Dedifferentiated amniotic fluid mesenchymal stem cell (primary cell): ENCODE measurements around the gene SLC30A2.

Experiments
- DNase-seq: peaks from one replicate; pipeline ENCODE4 v3.0.0-alpha.2; 2016; ENCODE audit errors: extremely low spot score

SLC30A2 gene

DNA sequence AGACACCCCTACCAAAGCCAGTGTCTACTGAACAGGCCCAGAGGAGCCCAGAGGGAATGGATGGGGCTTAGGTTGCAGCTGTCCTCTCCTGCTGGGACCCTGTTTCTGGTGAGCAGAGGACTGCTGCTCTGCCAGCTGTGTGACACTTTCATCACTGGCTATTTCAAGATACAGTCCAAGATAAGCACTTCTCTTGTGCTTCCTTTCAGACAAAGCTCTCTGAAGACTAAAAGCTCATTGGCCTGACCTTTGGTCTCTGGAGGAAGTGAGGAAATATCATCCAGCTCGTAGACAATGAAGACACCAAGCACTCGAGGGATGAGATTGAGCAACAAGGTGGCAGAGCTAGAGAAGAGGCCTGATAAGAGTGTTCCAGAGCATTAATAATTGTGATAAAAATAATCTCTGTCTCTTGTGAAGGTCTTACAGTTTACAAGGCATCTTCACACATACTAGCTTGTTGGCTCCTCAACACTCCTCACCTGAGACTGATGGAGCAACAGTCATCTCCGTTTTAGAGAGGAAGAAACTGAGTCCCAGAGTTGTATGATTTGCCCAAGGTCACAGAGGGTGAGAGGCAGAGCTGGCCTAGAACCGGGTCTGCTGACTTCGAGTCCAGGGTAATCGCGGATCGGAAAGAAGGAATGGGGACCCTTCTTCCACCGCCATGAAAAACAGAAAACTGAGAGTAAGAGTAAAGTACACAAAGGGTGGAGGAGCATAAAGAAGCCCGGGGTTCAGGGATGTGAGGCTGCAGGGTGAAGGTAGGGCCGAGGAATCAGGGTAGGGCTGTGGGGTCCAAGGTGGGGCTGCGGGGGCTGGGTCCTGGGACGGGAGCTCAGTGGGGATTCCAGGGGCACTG lies 48.7 kb downstream of the SLC30A2 start:
- DNase-seq, result no peak

DNA sequence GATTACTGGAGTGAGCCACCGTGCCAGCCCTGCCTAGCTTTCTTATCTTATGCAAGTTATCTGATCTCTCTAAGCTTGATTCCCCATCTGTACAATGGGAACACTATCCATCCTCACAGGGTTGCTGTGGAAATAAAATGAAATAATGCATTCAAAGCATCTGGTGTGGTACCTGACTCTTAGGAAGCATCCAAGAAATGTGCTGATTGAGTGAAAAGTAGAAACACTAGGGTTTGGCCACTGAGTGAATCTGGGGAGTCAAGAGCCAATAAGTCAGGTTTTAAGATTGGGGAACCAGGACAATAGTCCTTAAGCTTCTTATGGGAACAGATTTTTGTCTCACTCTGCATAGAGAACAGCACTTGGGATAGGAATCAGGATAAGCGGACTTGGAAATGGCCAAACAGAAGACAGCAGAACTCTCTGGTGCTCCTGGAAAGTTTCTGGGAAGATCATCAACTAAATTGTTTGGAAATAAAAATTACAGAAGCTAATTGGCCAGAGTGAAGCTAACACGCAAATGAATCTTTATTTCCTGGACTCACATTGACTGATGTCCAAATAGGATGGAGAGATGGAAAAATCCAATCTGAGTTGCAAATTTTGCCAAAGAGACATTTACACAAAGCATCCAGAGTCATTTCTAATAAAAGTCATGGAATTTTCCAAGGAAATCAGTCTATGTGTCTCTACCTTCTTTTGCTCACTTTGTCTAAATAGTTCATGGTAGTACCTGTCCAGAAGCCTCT lies 51.3 kb downstream of the SLC30A2 start:
- no peak for DNase-seq

- DNase-seq, result no peak
These were observed 52.5 kb downstream of the SLC30A2 start for GRCh38 chr1:25993197-25993951.

DNA sequence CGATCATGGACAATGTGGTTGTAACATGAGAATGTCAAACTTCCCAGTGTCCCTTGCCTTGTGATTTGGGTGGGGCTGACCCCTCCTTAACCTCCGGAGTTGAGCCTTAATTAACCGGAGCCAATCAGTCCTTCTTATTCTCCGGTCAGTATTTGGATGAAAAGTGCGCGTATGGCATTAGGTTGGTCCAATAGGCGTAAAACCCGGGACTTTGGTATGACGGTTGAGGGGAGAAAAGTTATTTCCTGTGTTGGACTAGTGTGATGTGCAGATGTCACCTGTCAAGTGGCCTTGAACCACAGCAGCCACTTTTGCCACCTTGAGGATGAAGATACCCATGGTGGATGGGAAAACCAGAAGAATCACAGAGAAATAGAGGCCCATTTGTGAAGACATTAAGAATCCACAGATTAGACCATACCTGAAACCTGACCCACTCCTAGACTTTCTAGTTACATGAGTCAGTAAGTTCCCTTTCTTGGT lies 53.2 kb downstream of the SLC30A2 start:
- no peak for DNase-seq

- no peak for DNase-seq
These were observed 53.8 kb downstream of the SLC30A2 start for GRCh38 chr1:25991937-25992688.

DNA sequence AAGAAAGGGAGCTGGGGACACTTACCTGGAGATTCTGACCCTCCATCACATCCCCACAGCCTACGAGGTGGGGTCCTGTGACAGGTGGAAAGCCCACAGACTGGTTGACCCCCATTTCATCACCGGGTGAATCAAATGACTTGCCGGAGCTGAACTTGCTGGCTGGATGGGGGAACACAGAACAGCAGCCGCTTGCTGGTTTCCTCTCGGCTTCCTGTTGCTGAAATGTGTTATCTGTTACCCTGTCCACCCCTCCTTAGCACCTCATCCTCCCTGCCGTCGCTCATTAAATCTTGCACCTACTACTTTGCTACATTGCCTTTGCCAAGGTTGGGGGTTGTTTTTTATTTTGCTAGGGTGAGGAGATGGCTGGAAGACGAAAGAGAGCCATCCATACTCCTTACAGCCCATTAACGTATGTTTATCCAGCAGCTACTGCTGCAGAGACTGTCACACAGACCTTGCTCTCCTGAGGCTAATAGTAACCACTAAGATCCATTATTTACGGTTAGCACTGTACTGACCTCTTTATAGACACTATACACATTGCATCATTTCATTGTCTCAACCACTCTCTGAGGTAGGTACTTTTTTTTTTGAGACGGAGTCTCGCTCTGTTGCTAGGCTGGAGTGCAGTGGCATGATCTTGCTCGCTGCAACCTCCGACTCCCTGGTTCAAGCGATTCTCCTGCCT lies 55.1 kb downstream of the SLC30A2 start:
- no peak for DNase-seq

DNA sequence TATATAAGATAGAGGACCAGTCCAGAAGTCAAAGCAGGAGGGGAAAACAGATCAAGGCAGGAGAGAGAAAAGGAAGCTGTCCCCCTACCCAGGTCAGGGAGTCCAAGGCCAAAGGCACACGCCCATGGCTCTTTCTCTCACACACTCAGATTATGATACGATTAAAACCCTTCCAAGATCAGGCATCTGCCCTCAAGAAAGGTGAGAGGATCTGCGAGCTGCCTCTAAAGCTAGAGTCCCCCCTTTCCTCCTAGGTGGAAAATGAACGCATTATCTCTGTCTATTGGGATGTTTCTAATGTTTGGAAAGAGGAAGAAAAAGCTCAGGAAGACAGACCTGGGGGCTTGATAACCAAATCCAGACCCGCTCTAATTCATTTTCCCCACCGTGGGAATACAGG lies 55.7 kb downstream of the SLC30A2 start:
- DNase-seq, result no peak

DNA sequence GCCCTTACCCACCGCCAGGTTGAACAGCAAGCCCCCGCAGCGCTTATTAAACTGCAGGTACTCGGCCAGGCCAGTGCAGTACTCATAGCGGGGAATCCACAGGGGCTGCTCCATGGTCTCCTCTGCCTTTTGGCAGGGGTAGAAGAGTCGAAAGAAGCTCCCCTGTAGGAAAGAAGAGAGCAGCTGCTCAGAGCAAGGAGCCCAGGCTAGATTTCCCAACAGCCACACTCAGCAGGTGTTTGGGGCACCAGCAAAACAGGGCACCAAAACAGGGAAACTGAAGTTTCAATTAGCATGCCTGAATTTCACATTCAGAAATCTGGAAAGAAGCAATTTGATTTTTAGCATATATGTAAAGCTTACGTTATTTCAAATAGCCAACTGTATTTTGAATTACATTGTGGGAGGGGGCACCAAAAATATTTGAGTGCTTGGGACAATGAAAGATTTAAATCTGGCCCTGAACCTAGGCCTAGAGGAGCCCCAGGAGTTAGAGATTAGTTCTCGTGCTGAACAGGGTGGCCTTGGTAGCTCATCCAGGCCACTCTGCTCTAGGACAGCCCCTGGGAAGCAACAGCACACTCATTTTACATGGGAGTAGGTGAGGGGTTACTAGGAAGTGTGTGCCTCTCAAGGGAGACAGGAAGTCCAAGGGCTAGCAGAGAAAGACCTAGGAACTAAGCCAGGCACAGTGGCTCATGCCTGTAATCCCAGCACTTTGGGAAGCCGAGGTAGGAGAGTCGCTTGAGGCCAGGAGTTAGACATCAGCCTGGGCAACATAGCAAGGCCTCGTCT lies 56.3 kb downstream of the SLC30A2 start:
- DNase-seq, result no peak

DNA sequence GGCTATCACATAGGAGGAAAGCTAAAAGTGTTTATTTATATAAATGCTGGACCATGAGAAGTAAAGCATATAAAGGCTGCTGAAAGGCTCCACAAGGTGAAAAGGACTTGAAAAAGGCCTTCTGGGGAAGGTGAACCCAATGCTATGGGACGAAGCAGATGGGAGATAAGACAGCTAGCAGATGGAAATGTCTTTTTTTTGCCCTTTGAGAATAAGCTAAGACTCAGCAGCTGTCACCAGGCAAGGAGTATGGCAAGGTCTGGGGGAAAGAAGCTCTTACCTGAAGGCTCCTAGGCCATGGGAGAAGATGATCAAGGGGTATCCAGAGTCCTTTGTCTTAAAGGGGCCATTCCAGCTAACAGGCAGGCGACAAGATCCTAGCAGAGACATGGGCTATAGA lies 58.0 kb downstream of the SLC30A2 start:
- DNase-seq, result no peak
